DND-41 (cell line): ENCODE measurements around the gene SEPTIN6.

Experiments
- ATAC-seq: fragments of 200-7000 bp; cut with Tn5 transposase; 3 replicates; pipeline ENCODE4 v1.9.1; 2021; ENCODE audit warnings: low read depth; ENCODE audit not compliant: insufficient read depth
- DNase-seq: peaks from one replicate; pipeline ENCODE4 v3.0.0-alpha.2; 2020
- H2AFZ ChIP-seq: 2 replicates; pipeline ENCODE4 v1.6.0; 2012; ENCODE audit warnings: low read depth, low read length
- H3K27ac ChIP-seq: 2 replicates; pipeline ENCODE4 v1.5.1; 2012; ENCODE audit warnings: low read length, inconsistent platforms
- H3K27me3 ChIP-seq: fragments of 200-600 bp; sonication (generic); 2 replicates; pipeline ENCODE4 v1.6.0; 2012; ENCODE audit warnings: low read length, mild to moderate bottlenecking, inconsistent platforms; ENCODE audit not compliant: insufficient read depth, poor library complexity
- H3K36me3 ChIP-seq: 2 replicates; pipeline ENCODE4 v1.5.1; 2012; ENCODE audit warnings: low read length, inconsistent platforms; ENCODE audit not compliant: insufficient read depth
- H3K4me1 ChIP-seq: 2 replicates; pipeline ENCODE4 v1.5.1; 2012; ENCODE audit warnings: mild to moderate bottlenecking, low read length; ENCODE audit not compliant: insufficient read depth
- H3K4me2 ChIP-seq: 2 replicates; pipeline ENCODE4 v1.6.0; 2012; ENCODE audit warnings: mild to moderate bottlenecking, moderate library complexity, low read length, inconsistent platforms; ENCODE audit not compliant: insufficient read depth
- H3K4me3 ChIP-seq, 2 experiments: fragments of 200-600 bp in 1 of 2; shearing (Covaris generic) in 1 of 2; 2 replicates each; pipeline ENCODE4 v1.5.1; 2012 to 2016; ENCODE audit warnings: inconsistent platforms in 2 of 2, low read length in 2 of 2, mild to moderate bottlenecking in 2 of 2, low read depth in 1 of 2, moderate library complexity in 1 of 2
- H3K79me2 ChIP-seq: 2 replicates; pipeline ENCODE4 v1.6.0; 2012; ENCODE audit warnings: low read length, inconsistent platforms; ENCODE audit not compliant: insufficient read depth
- H3K9ac ChIP-seq: 2 replicates; pipeline ENCODE4 v1.6.0; 2012; ENCODE audit warnings: low read depth, mild to moderate bottlenecking, inconsistent platforms, low read length, moderate library complexity
- H3K9me3 ChIP-seq: 2 replicates; pipeline ENCODE4 v1.5.1; 2012; ENCODE audit warnings: low read length, moderate library complexity, mild to moderate bottlenecking, inconsistent platforms; ENCODE audit not compliant: insufficient read depth, severe bottlenecking
- H4K20me1 ChIP-seq: 2 replicates; pipeline ENCODE4 v1.6.0; 2012; ENCODE audit warnings: low read length; ENCODE audit not compliant: insufficient read depth
- EZH2 ChIP-seq: IDR thresholded peaks from 3 replicates; pipeline ENCODE4 v1.6.1; 2012; ENCODE audit warnings: borderline replicate concordance, low read depth, mild to moderate bottlenecking, moderate library complexity, low read length, inconsistent platforms; ENCODE audit not compliant: severe bottlenecking
- TF ChIP-seq, protein P1 (sequence below): IDR thresholded peaks from 2 replicates; pipeline ENCODE4 v1.5.1; 2012; ENCODE audit warnings: borderline replicate concordance, low read length, moderate library complexity, mild to moderate bottlenecking; ENCODE audit not compliant: poor library complexity, severe bottlenecking; ENCODE audit errors: extremely low read depth

SEPTIN6 gene

DNA sequence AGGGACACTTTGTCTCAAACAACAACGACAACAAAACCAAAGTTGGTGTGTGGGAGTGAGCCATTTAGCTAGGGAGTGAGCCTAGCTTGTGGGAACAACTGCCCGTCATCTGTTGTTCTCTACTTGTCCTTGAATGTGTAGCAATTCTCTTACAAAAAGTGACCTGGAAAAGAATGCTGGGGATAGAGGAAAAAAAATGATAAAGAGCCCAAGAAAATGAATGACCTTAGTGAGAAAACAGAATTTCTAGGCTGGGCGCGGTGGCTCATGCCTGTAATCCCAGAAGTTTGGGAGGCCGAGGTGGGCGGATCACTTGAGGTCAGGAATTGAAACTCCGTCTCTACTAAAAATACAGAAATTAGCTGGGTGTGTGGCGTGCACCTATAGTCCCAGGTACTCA lies 19.6 kb downstream of the SEPTIN6 start:
- Histone ChIP-seq H4K20me1 (peaks cover 48% of the 10 kb centered on the region), H2AFZ (no peak overlapping the region), H3K36me3 (peaks cover 82% of the 10 kb centered on the region), H3K4me3 (no peak overlapping the region), H3K9me3 (no peaks in the 10 kb centered on the region), H3K79me2 (peaks cover 93% of the 10 kb centered on the region), H3K27ac (peak overlapping the region; percentile 47; the same call in 1 of the 2 replicates), H3K4me2 (no peak overlapping the region), H3K4me1 (peaks cover 13% of the 10 kb centered on the region), H3K27me3 (no peaks in the 10 kb centered on the region), H3K9ac (no peak overlapping the region)
- no peak for TF ChIP-seq EZH2
- TF ChIP-seq, protein P1, sequence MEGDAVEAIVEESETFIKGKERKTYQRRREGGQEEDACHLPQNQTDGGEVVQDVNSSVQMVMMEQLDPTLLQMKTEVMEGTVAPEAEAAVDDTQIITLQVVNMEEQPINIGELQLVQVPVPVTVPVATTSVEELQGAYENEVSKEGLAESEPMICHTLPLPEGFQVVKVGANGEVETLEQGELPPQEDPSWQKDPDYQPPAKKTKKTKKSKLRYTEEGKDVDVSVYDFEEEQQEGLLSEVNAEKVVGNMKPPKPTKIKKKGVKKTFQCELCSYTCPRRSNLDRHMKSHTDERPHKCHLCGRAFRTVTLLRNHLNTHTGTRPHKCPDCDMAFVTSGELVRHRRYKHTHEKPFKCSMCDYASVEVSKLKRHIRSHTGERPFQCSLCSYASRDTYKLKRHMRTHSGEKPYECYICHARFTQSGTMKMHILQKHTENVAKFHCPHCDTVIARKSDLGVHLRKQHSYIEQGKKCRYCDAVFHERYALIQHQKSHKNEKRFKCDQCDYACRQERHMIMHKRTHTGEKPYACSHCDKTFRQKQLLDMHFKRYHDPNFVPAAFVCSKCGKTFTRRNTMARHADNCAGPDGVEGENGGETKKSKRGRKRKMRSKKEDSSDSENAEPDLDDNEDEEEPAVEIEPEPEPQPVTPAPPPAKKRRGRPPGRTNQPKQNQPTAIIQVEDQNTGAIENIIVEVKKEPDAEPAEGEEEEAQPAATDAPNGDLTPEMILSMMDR: no peak
- no peak for ATAC-seq
- no peak for DNase-seq

DNA sequence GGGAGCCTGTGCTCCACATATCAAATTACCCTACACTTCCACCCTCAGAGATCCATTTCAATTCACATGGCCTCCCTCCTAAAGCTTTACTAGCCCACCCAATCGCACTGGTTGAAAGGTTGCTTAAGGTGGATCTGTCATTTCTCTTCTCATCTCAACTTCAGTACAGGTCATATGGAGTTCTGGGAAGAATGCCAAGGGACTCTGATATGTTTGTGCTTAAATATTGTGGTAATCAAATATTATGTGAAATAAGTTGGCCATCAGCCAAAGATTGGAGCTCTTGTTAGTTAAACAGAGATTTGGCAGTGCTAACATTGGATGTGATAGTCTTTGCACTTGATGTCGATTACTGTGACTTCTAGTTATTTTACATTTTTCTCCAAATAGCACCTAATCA lies 20.5 kb downstream of the SEPTIN6 start:
- DNase-seq (no peak), ATAC-seq (no peak)
- Histone ChIP-seq H4K20me1 (peaks cover 44% of the 10 kb centered on the region), H3K4me2 (no peak overlapping the region), H3K79me2 (peaks cover 95% of the 10 kb centered on the region), H3K4me1 (peaks cover 6% of the 10 kb centered on the region), H3K4me3 (no peak overlapping the region), H3K27me3 (no peaks in the 10 kb centered on the region), H3K9me3 (no peaks in the 10 kb centered on the region), H3K9ac (no peak overlapping the region), H3K36me3 (peaks cover 83% of the 10 kb centered on the region), H3K27ac (no peak overlapping the region), H2AFZ (no peak overlapping the region)
- TF ChIP-seq EZH2: no peak
- TF ChIP-seq, protein P1: no peak

DNA sequence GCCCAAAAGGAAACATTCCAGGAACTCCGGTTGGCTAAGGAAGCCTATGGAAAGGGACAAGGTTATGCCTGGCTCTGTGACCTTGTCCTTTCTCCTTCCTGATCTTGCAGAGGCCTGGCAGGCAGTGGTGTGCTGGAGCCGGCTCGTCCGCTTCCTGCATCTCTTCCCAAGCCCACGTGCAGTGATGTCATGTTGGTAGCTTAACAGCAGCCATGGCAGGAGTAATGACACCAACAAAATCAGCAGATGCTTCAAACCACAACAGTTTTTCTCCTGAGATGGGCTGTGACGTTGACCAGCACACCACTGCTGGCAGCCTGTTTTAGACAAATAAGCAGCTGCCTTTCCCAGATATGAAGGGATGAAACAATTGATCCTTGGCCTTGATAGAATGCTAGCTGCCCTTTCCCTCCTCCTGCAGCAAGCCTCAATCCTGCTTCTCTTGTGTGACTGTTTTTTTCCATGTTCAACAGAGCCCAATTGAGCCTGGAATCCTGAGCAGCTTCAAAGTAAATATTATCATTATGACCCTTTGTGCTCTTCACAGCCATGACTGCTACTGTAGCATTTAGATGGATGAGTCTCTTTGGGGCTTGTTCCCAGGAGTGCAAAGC lies 23.4 kb downstream of the SEPTIN6 start:
- Histone ChIP-seq H3K4me3 (no peak overlapping the region), H2AFZ (no peak overlapping the region), H3K4me2 (no peak overlapping the region), H3K9me3 (no peaks in the 10 kb centered on the region), H3K27me3 (no peaks in the 10 kb centered on the region), H4K20me1 (peaks cover 35% of the 10 kb centered on the region), H3K79me2 (peaks cover 87% of the 10 kb centered on the region), H3K36me3 (peaks cover 80% of the 10 kb centered on the region), H3K4me1 (no peaks in the 10 kb centered on the region), H3K9ac (no peak overlapping the region), H3K27ac (no peak overlapping the region)
- TF ChIP-seq, protein P1: no peak
- TF ChIP-seq EZH2: no peak
- DNase-seq (no peak), ATAC-seq (no peak)
